Measurements from ENCODE around the gene PRKAR1B. TPM values are rescaled to one million over a fixed set of nuclear protein-coding genes. Genes with fewer than 3 reads are reported as not detected.

The PRKAR1B gene
- total RNA-seq, 1 experiment from 2014 or later, result 8.2 TPM

DNA sequence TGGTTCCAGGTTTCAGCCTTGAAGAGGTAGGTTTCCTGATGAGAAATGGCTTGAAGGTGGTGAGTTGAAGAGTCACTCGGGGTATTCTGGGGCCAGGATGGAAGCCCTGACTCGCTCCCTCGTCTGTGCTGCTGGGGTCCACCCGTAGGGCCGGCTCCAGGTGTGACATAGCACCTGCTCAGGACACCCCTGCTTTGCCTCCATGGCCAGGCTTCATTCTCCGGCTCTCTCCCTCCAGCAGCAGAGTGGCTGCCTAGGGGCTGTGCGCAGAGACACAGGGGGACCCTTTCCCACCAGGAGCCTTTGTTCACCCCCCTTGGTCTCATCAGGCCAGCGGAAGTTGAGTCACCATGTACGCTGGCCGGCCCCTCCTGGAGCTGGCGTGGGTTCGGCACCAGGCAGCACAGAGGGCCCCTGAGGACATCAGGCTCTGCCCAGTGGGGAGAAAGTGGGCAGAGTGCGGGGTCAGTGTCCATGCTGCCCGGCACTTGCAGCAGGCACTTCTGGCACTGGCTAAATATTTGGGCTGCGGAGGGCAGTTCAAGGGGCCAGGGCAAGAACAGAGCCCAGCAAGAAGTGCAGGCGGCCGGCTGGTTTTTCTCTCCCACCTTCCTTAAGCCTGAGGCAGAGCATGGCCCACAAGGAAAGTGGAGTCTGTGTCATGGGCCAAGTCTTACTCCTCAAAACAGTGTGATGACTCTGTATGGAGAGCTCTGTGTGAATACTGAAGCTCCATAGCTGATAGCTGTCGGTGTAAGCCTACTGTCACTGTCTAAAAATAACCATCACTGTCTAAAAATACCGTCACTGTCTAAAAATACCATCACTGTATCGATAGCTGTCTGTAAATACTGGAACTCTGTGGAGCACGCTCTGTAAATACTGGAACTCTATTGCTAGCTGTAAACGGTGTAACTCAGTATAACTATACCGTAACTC, 3.7 kb upstream of the PRKAR1B start:
- in situ Hi-C loops (cut with HindIII; ENCODE audit: low pct_unique_long_range_greater_than_20kb, low sequenced_read_pairs), result no loop called here
- DNase-seq (ENCODE audit: low read depth, low spot score), result no peak

DNA sequence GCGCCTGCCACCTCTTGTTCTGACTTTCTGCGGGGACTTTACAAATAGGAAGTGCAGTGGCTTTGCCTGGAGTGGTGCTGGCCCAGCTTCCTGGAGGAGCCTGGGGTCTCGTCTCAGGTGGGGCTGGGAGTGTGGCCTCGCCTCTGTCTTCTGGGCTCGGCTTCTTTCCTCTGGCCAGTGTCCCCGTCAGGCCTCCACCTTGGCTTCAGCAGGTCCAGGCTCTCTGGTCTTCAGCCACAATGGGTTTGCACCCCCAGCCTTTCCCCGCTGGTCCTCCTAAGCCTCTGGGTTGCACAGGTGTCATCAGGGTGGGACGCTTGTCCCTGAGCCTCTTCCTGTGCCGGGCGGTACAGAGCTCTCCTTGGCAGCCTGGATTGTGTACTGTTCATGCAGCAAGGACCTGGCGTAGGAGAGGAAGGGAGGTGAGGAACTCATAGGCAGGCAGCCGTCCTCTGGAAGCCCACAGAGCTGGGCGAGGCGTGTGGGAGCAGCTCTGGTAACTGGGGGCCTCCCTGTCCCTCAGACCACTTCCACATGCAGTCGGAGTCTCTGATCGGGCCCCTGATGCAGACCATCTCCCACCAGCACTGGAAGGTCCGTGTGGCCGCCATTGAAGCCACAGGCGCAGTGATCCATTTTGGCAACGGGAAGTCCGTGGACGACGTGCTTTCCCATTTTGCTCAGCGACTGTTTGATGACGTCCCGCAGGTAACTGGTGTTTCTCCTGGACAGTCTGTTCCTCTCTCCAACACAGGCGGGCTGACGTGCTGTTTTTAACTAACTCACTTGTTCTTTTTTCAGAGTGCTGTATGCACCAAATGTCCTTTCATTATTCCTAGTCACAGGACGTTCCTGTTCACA, 2.3 kb upstream of the PRKAR1B start:
- in situ Hi-C loops (cut with HindIII; ENCODE audit: low pct_unique_long_range_greater_than_20kb, low sequenced_read_pairs), result no loop called here
- DNase-seq (ENCODE audit: low read depth, low spot score), result no peak

DNA sequence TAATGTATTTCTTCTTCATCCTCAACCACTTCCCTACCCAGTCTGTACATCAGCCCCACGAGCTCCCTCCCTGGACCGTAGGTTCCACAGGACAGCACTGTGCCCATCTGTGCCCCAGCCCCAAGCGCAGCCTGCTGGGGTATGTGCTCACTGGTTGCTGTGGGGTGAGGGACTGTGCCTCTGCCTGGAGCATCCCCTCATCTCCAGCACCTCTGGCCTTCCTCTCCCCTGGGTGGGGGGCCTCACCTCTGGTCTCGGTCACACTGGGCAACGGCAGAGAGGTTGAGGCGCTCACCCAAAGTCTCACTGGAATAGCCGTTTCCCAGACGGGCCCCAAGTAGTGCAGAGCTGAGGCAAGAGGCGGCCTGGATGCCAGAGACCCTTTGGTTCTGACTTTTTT, 1.5 kb upstream of the PRKAR1B start:
- no peak for DNase-seq (ENCODE audit: low read depth, low spot score)
- in situ Hi-C loops (cut with HindIII; ENCODE audit: low pct_unique_long_range_greater_than_20kb, low sequenced_read_pairs), result no loop called here

DNA sequence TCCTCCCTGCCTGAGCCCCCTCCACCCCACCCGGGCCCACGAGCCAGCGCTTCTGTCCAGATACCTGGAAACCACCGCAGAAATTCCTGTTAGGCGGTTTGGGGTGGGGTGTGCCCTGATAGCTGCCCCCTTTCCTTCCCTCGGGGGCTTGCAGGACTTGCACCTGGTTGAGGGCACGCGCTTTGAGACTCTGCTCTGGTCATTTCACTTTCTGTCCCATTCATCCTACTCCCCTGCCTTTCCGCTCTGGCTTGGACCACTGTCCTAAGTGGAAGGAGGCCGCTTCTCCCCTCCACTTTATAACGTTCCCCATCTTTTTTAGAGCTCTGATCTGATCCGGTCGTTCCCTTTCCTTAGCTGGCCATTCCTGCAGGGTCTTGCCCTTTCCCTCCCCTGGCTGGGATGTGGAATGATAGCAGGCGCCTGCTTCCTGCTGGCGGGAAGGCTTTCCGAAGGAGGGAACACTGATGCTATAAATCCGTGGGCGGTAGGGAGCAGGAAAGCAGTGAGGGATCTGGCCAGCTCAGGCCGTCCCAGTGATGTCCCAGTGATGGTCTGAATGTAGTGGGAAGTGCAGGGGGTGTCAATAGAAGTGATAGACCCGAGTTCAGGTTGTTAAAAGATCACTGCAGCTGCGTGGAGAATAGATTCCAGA, 852 bp upstream of the PRKAR1B start:
- no peak for DNase-seq (ENCODE audit: low read depth, low spot score)
- in situ Hi-C loops (cut with HindIII; ENCODE audit: low pct_unique_long_range_greater_than_20kb, low sequenced_read_pairs), result no loop called here

DNA sequence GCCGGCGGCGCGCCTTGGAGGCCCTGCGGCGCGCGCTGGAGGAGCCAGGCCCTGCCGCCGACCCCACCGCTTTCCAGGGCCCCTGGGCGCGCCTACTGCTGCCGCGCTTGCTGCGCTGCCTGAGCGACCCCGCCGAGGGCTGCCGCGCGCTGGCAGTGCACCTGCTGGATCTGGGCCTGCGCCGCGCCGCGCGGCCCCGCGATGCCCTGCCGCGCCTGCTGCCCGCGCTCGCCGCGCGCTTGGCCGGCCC, 302 bp downstream of the PRKAR1B start:
- in situ Hi-C loops (cut with HindIII; ENCODE audit: low pct_unique_long_range_greater_than_20kb, low sequenced_read_pairs), result no loop called here

DNA sequence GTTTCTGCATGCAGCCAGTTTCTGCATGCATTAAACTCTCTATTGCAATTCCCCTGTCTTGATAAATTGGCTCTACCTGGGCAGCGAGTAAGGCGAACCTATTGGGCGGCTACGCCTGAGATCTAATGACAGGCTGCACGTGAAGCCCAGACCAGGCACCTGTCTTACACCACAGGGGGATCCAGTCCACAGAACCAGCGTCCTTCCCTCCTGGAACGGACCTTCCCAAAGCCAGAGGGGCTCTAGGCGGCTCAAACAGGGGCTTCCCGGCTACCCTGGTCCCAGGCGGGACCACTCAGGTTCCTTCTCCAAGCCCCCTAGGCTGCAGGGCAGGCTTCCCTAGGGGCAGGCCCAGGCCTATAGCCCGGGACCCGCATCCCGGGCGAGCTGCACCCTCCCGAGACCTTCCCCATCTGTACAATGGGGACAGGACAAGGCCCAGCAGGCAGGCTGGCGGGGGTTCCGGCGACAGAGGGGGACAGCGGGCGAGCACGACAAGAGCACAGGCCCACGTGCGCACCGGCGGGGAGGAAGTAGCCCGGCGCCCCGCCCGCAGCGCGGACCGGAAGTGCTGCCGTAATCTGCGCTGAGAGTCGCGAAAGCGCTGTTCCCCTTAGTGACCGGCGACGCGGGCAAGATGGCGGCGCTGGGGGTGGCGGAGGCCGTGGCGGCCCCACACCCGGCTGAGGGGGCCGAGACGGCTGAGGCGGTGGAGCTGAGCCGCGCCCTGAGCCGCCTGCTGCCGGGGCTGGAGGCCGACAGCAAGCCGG, 812 bp downstream of the PRKAR1B start, which contains the start of gene DNAAF5:
Gene DNAAF5, plus strand, starts transcription at position 616 of the 770 bp plus-strand sequence. Its CDS starts 22 bp downstream, at position 638.
- in situ Hi-C loops (cut with HindIII; ENCODE audit: low pct_unique_long_range_greater_than_20kb, low sequenced_read_pairs), result no loop called here
- peak; percentile 90 for DNase-seq (ENCODE audit: low read depth, low spot score)

More for the DNA sequence above, 302 bp downstream of the PRKAR1B start:
- no peak for DNase-seq (ENCODE audit: low read depth, low spot score)

DNA sequence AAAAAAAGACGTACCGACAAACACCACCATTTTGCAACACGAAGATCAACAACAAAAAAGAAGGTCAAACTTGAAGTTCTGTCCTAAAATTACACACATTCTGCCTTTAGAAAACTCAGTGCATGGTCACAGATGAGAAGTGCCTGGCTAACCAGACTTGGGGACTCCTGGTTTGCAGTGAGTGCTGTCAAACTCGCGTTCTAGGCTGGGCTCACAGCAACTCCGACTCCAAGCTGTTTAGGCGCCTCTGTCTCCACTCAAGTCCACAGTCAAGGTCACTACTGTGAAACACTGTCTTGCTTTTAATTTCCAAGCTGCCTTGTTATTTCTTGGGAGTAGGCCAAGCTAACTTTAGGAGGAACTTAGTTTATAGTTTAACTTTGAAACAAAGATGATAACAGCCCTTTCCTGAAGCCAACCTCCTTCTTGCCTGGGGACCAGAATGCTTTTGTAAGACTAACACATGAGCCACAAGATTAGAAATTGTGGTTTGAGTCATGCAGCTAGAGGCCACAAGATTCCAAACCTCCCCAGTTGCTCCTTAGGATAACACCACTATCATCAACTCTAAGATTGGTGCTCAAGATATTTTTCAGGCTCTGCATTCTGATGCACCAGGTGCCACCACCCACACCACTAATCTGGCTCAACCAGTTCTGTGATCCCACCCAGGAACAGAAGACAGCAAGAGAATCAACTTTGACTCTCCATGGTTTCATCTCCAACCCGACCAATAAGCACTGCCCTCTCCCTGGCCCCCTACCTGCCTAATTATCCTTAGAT, 1.7 kb downstream of the PRKAR1B start:
- in situ Hi-C loops (cut with HindIII; ENCODE audit: low pct_unique_long_range_greater_than_20kb, low sequenced_read_pairs), result no loop called here
- DNase-seq (ENCODE audit: low read depth, low spot score), result no peak

DNA sequence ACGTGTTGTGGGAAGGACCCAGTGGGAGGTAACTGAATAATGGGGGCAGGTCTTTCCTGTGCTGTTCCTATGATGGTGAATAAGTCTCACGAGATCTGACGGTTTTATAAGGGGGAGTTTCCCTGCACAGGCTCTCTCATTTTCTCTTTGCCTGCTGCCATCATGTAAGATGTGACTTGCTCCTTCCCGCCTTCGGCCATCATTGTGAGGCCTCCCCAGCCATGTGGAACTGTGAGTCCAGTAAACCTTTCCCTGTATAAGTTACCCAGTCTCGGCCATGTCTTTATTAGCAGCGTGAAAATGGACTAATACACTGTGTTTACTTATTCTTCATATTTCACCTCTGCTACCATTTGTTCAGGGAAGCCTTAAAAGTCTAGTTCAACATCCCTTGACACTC, 2.8 kb downstream of the PRKAR1B start:
- in situ Hi-C loops (cut with HindIII; ENCODE audit: low pct_unique_long_range_greater_than_20kb, low sequenced_read_pairs), result no loop called here
- no peak for DNase-seq (ENCODE audit: low read depth, low spot score)

DNA sequence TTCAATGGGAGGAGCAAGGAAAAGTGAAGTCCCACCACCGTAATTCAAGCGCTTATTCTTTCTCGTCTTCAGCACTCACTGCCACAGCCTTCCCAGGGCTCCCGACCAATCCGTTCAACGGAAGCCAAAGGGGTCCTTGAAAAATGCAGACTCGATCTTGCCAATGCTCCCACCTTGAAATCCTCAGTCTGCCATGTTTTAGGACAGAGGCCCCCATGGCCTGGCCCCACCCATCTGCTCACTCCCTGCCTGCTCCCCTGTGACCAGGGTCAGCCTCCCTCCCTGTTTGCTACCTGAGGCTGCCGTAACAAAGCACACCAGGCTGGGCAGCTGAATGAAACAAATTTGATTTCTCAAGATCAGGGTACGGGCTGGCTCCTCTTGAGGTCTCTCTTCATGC, 3.5 kb downstream of the PRKAR1B start:
- no peak for DNase-seq (ENCODE audit: low read depth, low spot score)
- in situ Hi-C loops (cut with HindIII; ENCODE audit: low pct_unique_long_range_greater_than_20kb, low sequenced_read_pairs), result no loop called here

DNA sequence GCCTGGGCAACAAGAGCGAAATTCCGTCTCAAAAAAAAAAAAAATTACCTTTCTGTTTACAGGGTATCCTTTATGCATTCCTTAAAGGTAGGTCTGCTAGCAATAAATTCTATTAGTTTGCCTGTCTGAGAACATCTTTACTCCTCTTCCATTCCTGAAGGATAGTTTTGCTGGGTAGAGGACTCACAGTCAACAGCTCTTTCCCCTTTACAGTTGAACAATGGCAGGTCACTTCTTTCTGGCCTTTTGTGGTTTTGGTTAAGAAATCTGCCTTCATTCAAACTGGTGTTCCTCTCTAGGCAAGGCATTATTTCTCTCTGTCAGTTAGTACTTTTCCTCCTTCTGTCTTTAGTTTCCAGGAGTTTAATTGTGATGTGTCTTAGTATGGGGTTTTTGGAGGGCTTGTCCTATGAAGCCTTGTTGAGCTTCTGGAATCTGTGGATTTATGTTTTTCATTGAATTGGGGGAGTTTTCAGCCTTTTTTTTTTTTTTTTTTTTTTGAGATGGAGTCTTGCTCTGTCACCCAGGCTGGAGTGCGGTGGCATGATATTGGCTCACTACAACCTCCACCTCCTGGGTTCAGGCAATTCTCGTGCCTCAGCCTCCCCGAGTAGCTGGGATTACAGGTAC, 5.3 kb downstream of the PRKAR1B start:
- in situ Hi-C loops (cut with HindIII; ENCODE audit: low pct_unique_long_range_greater_than_20kb, low sequenced_read_pairs), result no loop called here
- no peak for DNase-seq (ENCODE audit: low read depth, low spot score)

DNA sequence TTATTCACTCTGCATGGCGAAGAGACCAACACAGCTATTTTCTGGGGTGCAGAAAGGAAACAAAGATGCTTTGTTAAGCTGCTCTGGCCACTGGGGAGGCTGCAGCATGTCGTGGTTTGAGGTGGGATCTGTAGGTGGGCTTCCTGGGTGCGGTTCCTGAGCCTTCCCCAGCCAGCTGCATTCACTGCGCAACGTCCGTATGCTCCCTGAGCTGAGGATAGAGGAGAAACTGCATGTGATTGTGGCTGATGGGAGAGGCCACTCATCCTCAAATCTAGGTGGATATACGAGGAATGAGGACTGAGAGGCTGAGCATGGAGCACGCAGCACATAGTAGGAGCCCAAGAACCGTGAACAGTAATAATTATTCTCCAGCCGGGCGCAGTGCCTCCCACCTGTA, 10.4 kb downstream of the PRKAR1B start:
- DNase-seq (ENCODE audit: low read depth, low spot score), result no peak
- in situ Hi-C loops (cut with HindIII; ENCODE audit: low pct_unique_long_range_greater_than_20kb, low sequenced_read_pairs), result no loop called here

DNA sequence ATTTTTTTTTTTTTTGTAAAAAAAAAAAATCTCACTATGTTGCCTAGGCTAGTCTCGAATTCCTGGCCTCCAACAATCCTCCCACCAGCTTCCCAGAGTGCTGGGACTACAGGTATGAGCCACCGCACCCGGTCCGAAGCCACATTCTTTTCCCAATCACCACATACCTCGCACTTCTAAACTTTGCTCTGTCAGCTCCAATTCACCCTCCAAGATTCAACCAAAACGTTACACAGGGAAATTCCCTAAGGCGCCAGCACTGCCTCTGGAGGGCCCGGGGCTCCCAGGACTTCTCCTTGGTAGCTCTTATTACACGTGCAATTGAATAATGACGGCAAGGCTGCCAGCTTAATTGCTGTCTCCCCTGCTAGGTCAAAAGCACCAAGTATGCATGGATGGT, 10.9 kb downstream of the PRKAR1B start:
- no peak for DNase-seq (ENCODE audit: low read depth, low spot score)
- in situ Hi-C loops (cut with HindIII; ENCODE audit: low pct_unique_long_range_greater_than_20kb, low sequenced_read_pairs), result no loop called here

DNA sequence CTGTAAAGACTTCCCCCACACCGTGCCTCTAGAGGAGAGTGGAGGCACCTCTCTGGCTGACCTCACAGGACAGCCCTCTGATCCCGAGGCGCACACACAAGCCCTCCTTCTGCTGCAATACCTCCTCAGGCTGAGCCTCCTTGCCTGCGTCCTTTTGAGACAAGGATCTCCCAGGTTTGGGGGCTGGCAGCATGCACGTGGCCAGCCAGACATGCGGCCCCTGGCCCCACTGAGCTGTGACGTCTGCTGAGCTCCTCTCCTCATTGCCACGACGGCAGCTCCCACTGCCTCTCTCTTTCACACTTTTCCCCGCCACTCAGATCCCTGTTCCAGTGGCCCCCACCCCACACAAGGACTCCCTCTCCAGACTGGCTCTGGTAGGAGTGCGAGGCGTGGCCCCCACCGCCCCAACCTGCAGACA, 12.8 kb downstream of the PRKAR1B start:
- in situ Hi-C loops (cut with HindIII; ENCODE audit: low pct_unique_long_range_greater_than_20kb, low sequenced_read_pairs), result no loop called here

DNA sequence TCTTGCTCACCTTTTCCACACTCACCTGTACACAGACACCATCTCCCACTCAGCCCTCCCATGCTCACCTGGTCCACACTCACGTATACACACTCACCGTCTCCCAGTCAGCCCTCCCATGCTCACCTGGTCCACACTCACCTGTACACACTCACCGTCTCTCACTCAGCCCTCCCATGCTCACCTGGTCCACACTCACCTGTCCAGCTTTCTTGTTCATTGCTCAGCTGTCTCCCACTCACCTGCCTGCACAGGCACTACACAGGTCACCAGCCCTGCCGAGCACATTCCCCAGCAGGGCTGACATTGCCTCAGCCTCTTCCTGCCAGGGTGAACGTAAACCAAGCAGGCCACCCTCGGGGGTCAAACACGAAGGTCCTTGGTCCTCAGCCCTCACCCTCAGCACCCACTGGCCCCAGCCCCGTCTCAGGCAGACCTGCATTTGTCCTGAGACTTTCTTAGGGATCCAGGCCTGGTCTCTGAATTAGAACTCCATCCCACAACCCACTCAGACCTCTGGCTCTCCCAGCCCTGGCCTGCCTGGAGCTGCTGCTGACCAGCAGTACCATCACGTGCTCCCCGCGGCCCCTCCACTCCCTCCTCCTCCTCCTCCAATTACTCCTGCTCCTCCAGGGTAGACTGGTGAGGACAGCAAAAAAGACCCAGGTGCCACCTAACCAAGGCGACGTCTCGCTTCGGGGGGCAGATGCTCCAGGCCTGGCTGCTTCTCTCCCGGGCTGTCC, 13.4 kb downstream of the PRKAR1B start:
- no peak for DNase-seq (ENCODE audit: low read depth, low spot score)
- in situ Hi-C loops (cut with HindIII; ENCODE audit: low pct_unique_long_range_greater_than_20kb, low sequenced_read_pairs), result no loop called here

More for the DNA sequence above, 12.8 kb downstream of the PRKAR1B start:
- DNase-seq (ENCODE audit: low read depth, low spot score), result no peak

DNA sequence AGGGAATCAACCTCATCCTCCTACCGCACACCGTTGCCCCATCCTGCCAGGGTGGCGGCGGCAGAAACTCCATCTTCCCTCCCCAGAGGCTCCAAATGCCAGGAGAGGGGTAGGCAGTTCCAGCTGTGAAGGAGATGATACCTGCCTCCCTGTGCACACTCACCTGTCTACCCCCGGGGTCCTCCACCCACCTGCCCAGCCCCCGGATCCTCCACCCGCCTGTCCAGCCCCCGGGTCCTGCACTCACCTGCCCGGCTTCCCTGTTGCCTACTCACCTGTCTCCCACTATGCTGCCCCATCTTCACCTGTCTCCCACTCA, 14.0 kb downstream of the PRKAR1B start:
- DNase-seq (ENCODE audit: low read depth, low spot score), result no peak
- in situ Hi-C loops (cut with HindIII; ENCODE audit: low pct_unique_long_range_greater_than_20kb, low sequenced_read_pairs), result no loop called here

Measured in SK-MEL-5 (cell line).